ENCODE data around the gene AUTS2. TPM values are rescaled to one million over a fixed set of nuclear protein-coding genes. Genes with fewer than 3 reads are reported as not detected.

The AUTS2 gene
- total RNA-seq, 3 donors from 2014 or later: 31.2 to 67.6 (median 36.5) TPM

- H3K36me3 ChIP-seq (ENCODE audit: low read depth): no peaks in the 10 kb centered on the region
- no peaks in the 10 kb centered on the region for H3K4me1 ChIP-seq (ENCODE audit: low read depth)
- no peaks in the 10 kb centered on the region for H3K9me3 ChIP-seq
- no peak for ATAC-seq
- intact Hi-C loops (cut with DNase I, micrococcal nuclease): no loop called here
- H3K4me3 ChIP-seq: no peak overlapping the region
- TF ChIP-seq CTCF (IDR thresholded peaks at IDR 0.05): no peak
- DNase-seq: no peak
Observed at GRCh38 chr7:69657985-69658384, 59.7 kb downstream of the AUTS2 start.

GRCh38 chr7:69659983-69660382, 61.7 kb downstream of the AUTS2 start:
- no peak for ATAC-seq
- no peak for TF ChIP-seq CTCF (IDR thresholded peaks at IDR 0.05)
- no peaks in the 10 kb centered on the region for H3K9me3 ChIP-seq
- H3K4me1 ChIP-seq (ENCODE audit: low read depth): no peaks in the 10 kb centered on the region
- H3K4me3 ChIP-seq: no peak overlapping the region
- no peak for DNase-seq
- intact Hi-C loops (cut with DNase I, micrococcal nuclease): no loop called here
- H3K36me3 ChIP-seq (ENCODE audit: low read depth): no peaks in the 10 kb centered on the region

- DNase-seq (no peak), ATAC-seq (no peak)
- H3K4me1 ChIP-seq (ENCODE audit: low read depth): no peaks in the 10 kb centered on the region
- intact Hi-C loops (cut with DNase I, micrococcal nuclease): no loop called here
- no peaks in the 10 kb centered on the region for H3K9me3 ChIP-seq
- H3K4me3 ChIP-seq: no peak overlapping the region
- no peak for TF ChIP-seq CTCF (IDR thresholded peaks at IDR 0.05)
- no peaks in the 10 kb centered on the region for H3K36me3 ChIP-seq (ENCODE audit: low read depth)
Observed at GRCh38 chr7:69661342-69661741, 63.1 kb downstream of the AUTS2 start.

GRCh38 chr7:69663911-69664832, 65.9 kb downstream of the AUTS2 start:
- no peak overlapping the region for H3K4me3 ChIP-seq
- H3K4me1 ChIP-seq (ENCODE audit: low read depth): no peaks in the 10 kb centered on the region
- ATAC-seq: no peak
- no peak for TF ChIP-seq CTCF (IDR thresholded peaks at IDR 0.05)
- H3K9me3 ChIP-seq: no peaks in the 10 kb centered on the region
- no peak for DNase-seq
- intact Hi-C loops (cut with DNase I, micrococcal nuclease): no loop called here
- no peaks in the 10 kb centered on the region for H3K36me3 ChIP-seq (ENCODE audit: low read depth)

GRCh38 chr7:69665369-69665768, 67.1 kb downstream of the AUTS2 start:
- H3K4me1 ChIP-seq (ENCODE audit: low read depth): no peaks in the 10 kb centered on the region
- DNase-seq (no peak), ATAC-seq (no peak)
- no peaks in the 10 kb centered on the region for H3K9me3 ChIP-seq
- no peaks in the 10 kb centered on the region for H3K36me3 ChIP-seq (ENCODE audit: low read depth)
- no peak overlapping the region for H3K4me3 ChIP-seq
- no peak for TF ChIP-seq CTCF (IDR thresholded peaks at IDR 0.05)
- intact Hi-C loops (cut with DNase I, micrococcal nuclease): no loop called here
